PFSK-1 (cell line): ENCODE data around the gene DNAJC17.

ENCODE experiments used
- FOXP2 ChIP-seq: optimal IDR thresholded peaks from 2 replicates; pipeline ENCODE3; 2011; ENCODE audit warnings: borderline replicate concordance, control low read depth, inconsistent platforms; ENCODE audit not compliant: insufficient read depth; ENCODE audit errors: extremely low read length, extremely low read depth
- POLR2AphosphoS5 ChIP-seq: IDR thresholded peaks from 2 replicates; pipeline ENCODE4 v1.6.1; 2012; ENCODE audit warnings: low read depth, mild to moderate bottlenecking, control low read depth, low read length, moderate library complexity
- REST ChIP-seq, 2 experiments: IDR thresholded peaks; 2 replicates each; pipeline versions ENCODE4 v1.6.1 to v1.8.0; 2011 to 2012; ENCODE audit warnings: low read depth in 2 of 2, low read length in 2 of 2, control low read depth in 1 of 2, inconsistent platforms in 1 of 2, mild to moderate bottlenecking in 1 of 2, moderate library complexity in 1 of 2; ENCODE audit not compliant: insufficient read depth in 1 of 2
- SIN3A ChIP-seq: IDR thresholded peaks from 2 replicates; pipeline ENCODE4 v1.6.1; 2012; ENCODE audit warnings: mild to moderate bottlenecking, low read length, moderate library complexity, borderline replicate concordance; ENCODE audit not compliant: insufficient read depth
- TAF1 ChIP-seq: IDR thresholded peaks from 2 replicates; pipeline ENCODE4 v1.6.1; 2012; ENCODE audit warnings: low read length, control low read depth, borderline replicate concordance; ENCODE audit not compliant: insufficient read depth

DNAJC17 gene

GRCh38 chr15:40846841-40847222 lies 39.6 kb upstream of the DNAJC17 start:
- TF ChIP-seq REST (IDR thresholded peaks at IDR 0.05; ENCODE audit: insufficient read depth in 1 of 2, low read depth in 2 of 2, low read length in 2 of 2) (no peak), SIN3A (no peak), POLR2AphosphoS5 (no peak), FOXP2 (no peak), TAF1 (no peak)

- TF ChIP-seq TAF1 (no peak), SIN3A (no peak), REST (IDR thresholded peaks at IDR 0.05; ENCODE audit: insufficient read depth in 1 of 2, low read depth in 2 of 2, low read length in 2 of 2) (no peak), FOXP2 (no peak), POLR2AphosphoS5 (no peak)
Measured at GRCh38 chr15:40845511-40846284, 38.4 kb upstream of the DNAJC17 start.

- TF ChIP-seq REST (IDR thresholded peaks at IDR 0.05; ENCODE audit: insufficient read depth in 1 of 2, low read depth in 2 of 2, low read length in 2 of 2) (no peak), FOXP2 (no peak)
Measured at GRCh38 chr15:40845036-40845435, 37.8 kb upstream of the DNAJC17 start.

- TF ChIP-seq TAF1 (no peak), POLR2AphosphoS5 (no peak), SIN3A (no peak), FOXP2 (no peak), REST (IDR thresholded peaks at IDR 0.05; ENCODE audit: insufficient read depth in 1 of 2, low read depth in 2 of 2, low read length in 2 of 2) (no peak)
Measured at GRCh38 chr15:40844696-40845030, 37.4 kb upstream of the DNAJC17 start.
